Choroid plexus epithelial cell (primary cell): ENCODE data around the gene MYDGF.

Experiments
- DNase-seq: peaks from one replicate; pipeline ENCODE4 v3.0.0-alpha.2; 2010; ENCODE audit warnings: low read depth
- H3K4me3 ChIP-seq: 2 replicates; pipeline ENCODE4 v1.5.1; 2011; ENCODE audit warnings: low read depth, mild to moderate bottlenecking, control low read depth, low read length, moderate library complexity
- TF ChIP-seq, protein P1 (sequence below): conservative IDR thresholded peaks from 2 replicates; pipeline ENCODE4 v1.5.1; 2011; ENCODE audit warnings: low read depth, mild to moderate bottlenecking, control low read depth, inconsistent platforms, low read length, moderate library complexity

The MYDGF gene

GRCh38 chr19:4636151-4636717 lies 33.9 kb downstream of the MYDGF start:
- TF ChIP-seq, protein P1, sequence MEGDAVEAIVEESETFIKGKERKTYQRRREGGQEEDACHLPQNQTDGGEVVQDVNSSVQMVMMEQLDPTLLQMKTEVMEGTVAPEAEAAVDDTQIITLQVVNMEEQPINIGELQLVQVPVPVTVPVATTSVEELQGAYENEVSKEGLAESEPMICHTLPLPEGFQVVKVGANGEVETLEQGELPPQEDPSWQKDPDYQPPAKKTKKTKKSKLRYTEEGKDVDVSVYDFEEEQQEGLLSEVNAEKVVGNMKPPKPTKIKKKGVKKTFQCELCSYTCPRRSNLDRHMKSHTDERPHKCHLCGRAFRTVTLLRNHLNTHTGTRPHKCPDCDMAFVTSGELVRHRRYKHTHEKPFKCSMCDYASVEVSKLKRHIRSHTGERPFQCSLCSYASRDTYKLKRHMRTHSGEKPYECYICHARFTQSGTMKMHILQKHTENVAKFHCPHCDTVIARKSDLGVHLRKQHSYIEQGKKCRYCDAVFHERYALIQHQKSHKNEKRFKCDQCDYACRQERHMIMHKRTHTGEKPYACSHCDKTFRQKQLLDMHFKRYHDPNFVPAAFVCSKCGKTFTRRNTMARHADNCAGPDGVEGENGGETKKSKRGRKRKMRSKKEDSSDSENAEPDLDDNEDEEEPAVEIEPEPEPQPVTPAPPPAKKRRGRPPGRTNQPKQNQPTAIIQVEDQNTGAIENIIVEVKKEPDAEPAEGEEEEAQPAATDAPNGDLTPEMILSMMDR: peak; percentile 65
- H3K4me3 ChIP-seq: peak overlapping the region; percentile 60
- DNase-seq: peak; percentile 51

- TF ChIP-seq, protein P1: no peak
- no peak for DNase-seq
- H3K4me3 ChIP-seq: peak overlapping the region; percentile 60
These were observed 34.4 kb downstream of the MYDGF start for GRCh38 chr19:4635754-4636116.

DNA sequence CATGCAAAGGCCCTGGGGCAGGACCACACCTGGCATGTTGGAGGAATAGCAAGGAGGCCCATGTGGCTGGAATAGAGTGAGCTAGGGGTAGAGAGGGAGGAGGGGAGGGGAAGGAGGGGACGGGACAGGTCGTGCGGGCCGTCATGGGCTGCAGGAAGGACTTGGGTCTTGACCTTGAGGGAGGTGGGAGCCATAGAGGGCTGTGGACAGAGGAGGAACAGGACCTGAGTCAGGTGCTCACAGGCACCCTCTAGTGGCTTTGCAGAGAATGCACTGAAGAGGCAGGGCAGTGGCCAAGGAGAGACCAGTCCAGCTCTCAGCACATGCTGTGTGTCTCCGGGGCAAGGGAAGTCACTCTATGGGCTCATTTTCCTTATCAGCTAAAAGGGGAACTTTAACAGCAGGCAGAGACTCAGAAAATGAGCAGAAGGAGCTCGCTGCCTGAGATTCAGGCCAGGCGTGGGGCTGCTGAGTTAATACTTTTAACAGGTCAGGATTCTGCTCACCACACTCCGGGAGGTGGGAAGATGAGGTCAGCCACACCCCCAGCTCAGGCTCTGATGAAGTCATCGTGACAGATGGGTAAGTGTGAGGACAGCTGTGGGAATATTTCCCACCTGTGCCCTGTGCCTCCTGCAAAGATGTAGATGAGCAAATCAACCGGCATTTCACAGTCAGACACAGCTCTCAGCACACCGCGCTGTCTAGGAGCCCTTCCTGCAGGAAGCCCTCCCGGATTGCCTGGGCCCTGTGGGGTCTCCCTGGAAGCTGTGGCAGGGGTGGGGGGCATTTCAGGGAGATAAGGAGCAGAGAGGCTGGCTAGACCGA lies 36.8 kb downstream of the MYDGF start:
- no peak overlapping the region for H3K4me3 ChIP-seq
- TF ChIP-seq, protein P1: peak; percentile 93
- peak; percentile 94 for DNase-seq

- TF ChIP-seq, protein P1: peak; percentile 54
- no peak overlapping the region for H3K4me3 ChIP-seq
- DNase-seq: no peak
These were observed 45.3 kb downstream of the MYDGF start for GRCh38 chr19:4624733-4625362.

DNA sequence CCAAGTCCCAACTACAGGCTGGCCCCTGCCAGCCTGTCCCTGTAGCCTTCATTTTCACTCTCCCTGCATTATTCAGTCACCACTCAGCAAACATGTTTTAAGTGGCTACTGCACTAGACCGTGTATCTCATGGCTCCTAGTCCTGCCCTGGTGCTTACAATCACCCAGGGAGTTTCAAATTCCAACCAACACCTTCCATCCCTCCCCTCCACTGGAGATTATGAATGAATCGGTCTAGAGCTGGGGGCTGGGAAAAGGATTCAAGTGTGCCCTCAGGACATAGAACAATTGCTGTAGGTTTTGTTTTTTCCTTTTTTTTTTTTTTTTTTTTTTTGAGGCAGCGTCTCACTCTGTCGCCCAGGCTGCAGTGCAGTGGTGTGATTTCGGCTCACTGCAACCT lies 45.8 kb downstream of the MYDGF start:
- no peak for DNase-seq
- TF ChIP-seq, protein P1: no peak
- H3K4me3 ChIP-seq: no peak overlapping the region

GRCh38 chr19:4622695-4623421 lies 47.3 kb downstream of the MYDGF start:
- TF ChIP-seq, protein P1: peak; percentile 37
- no peak for DNase-seq
- no peak overlapping the region for H3K4me3 ChIP-seq
